ENCODE results near the gene GTF2B. TPM values are rescaled to one million over a fixed set of nuclear protein-coding genes. Genes with fewer than 3 reads are reported as not detected.
"Not testable (repeated sequence)": the region's sequence is repeated elsewhere in the genome, so short reads cannot be mapped to it uniquely, and the experiment has no call there.

Gene GTF2B
- total RNA-seq, 1 experiment from 2014 or later: 57.9 TPM

- Histone ChIP-seq H3K36me3 (no peaks in the 10 kb centered on the region), H3K4me3 (no peak overlapping the region), H3K4me1 (replicated peaks) (no peaks in the 10 kb centered on the region), H3K27me3 (replicated peaks) (0 out of 2 replicates have a peak, but pooled peaks cover 3% of the 10 kb centered on the region), H3K27ac (no peak overlapping the region), H3K9me3 (replicated peaks) (no peaks in the 10 kb centered on the region)
- DNase-seq (ENCODE audit: low read depth in 1 of 2, low spot score in 2 of 2): no peak
Observed at GRCh38 chr1:88910401-88910800, 19.0 kb upstream of the GTF2B start.

DNA sequence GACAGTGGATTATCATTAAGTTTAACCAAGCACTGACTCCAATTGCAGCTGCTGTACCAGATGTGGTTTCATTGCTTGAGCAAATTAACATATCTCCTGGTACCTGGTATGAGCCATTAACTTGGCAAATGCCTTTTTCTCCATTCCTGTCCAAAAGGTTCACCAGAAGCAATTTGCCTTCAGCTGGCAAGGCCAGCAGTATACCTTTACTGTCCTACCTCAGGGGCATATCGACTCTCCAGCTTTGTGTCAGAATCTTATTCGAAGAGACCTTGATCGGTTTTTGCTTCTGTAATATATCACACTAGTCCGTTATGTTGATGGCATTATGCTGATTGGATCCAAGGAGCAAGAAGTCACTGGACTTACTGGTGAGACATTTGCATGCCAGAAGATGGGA is 9.5 kb upstream of the GTF2B start:
- Histone ChIP-seq H3K36me3 (no peaks in the 10 kb centered on the region), H3K27ac (no peak overlapping the region), H3K4me3 (no peak overlapping the region), H3K4me1 (replicated peaks) (no peaks in the 10 kb centered on the region), H3K9me3 (replicated peaks) (no peaks in the 10 kb centered on the region), H3K27me3 (replicated peaks) (no peaks in the 10 kb centered on the region)
- DNase-seq (ENCODE audit: low read depth in 1 of 2, low spot score in 2 of 2): no peak

- Histone ChIP-seq H3K27ac (no peak overlapping the region), H3K4me3 (no peak overlapping the region), H3K9me3 (replicated peaks) (0 out of 2 replicates have a peak, but pooled peaks cover under 1% of the 10 kb centered on the region), H3K27me3 (replicated peaks) (no peaks in the 10 kb centered on the region), H3K36me3 (no peaks in the 10 kb centered on the region), H3K4me1 (replicated peaks) (no peaks in the 10 kb centered on the region; the same call in 1 of the 2 replicates)
- no peak for DNase-seq (ENCODE audit: low read depth in 1 of 2, low spot score in 2 of 2)
Observed at GRCh38 chr1:88897070-88897730, 5.8 kb upstream of the GTF2B start.

- H3K4me1 ChIP-seq (replicated peaks): peaks cover 6% of the 10 kb centered on the region
Observed at GRCh38 chr1:88892357-88892877, 1.1 kb upstream of the GTF2B start.

GRCh38 chr1:88891951-88892340 is 579 bp upstream of the GTF2B start:
- no peak for DNase-seq (ENCODE audit: low read depth in 1 of 2, low spot score in 2 of 2)
- peak overlapping the region; percentile 77 for H3K4me3 ChIP-seq
- H3K27ac ChIP-seq: no peak overlapping the region; the same call in 1 of the 2 replicates
- no peaks in the 10 kb centered on the region for H3K27me3 ChIP-seq (replicated peaks)
- H3K4me1 ChIP-seq (replicated peaks): peaks cover 6% of the 10 kb centered on the region
- peaks cover 7% of the 10 kb centered on the region for H3K36me3 ChIP-seq
- 0 out of 2 replicates have a peak, but pooled peaks cover 2% of the 10 kb centered on the region for H3K9me3 ChIP-seq (replicated peaks)

More at GRCh38 chr1:88892357-88892877, 1.1 kb upstream of the GTF2B start:
- no peak overlapping the region for H3K27ac ChIP-seq
- 0 out of 2 replicates have a peak, but pooled peaks cover 2% of the 10 kb centered on the region for H3K9me3 ChIP-seq (replicated peaks)
- DNase-seq (ENCODE audit: low read depth in 1 of 2, low spot score in 2 of 2): no peak
- H3K4me3 ChIP-seq: no peak overlapping the region
- H3K27me3 ChIP-seq (replicated peaks): no peaks in the 10 kb centered on the region
- H3K36me3 ChIP-seq: peaks cover 3% of the 10 kb centered on the region

DNA sequence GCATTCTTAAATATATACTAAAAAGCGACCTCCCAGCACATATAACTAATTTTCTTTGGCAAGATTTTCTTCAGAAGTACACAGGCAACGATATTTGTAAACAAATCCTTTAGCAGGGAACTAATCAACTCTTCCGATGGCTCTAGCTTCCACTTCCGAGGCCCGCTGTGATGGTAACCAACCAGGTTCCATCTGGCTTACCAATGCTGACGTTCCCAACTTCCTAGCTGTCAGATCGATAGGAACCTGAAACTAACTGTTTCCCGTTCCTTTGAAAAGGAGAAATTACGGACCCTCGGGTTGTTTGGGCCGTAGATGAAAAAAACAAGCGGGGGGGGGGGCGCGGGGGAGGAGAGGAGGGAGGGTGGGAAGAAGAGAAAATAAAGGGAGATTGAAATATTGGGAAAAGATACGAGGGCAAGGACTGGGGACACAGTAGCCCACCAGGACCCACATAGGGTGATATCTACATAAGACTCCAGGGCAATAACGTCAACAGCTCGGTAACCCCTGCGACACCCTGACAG is 513 bp downstream of the GTF2B start:
- Histone ChIP-seq H3K36me3 (peaks cover 15% of the 10 kb centered on the region), H3K27me3 (replicated peaks) (no peaks in the 10 kb centered on the region), H3K9me3 (replicated peaks) (0 out of 2 replicates have a peak, but pooled peaks cover 2% of the 10 kb centered on the region), H3K4me3 (peak overlapping the region; percentile 77), H3K27ac (peak overlapping the region; percentile 76), H3K4me1 (replicated peaks) (peaks cover 6% of the 10 kb centered on the region)
- DNase-seq (ENCODE audit: low read depth in 1 of 2, low spot score in 2 of 2): no peak

GRCh38 chr1:88890131-88890530 is 1.2 kb downstream of the GTF2B start:
- 0 out of 2 replicates have a peak, but pooled peaks cover 2% of the 10 kb centered on the region for H3K9me3 ChIP-seq (replicated peaks)
- peaks cover 22% of the 10 kb centered on the region for H3K36me3 ChIP-seq
- H3K27me3 ChIP-seq (replicated peaks): no peaks in the 10 kb centered on the region
- DNase-seq (ENCODE audit: low read depth in 1 of 2, low spot score in 2 of 2): no peak
- H3K27ac ChIP-seq: no peak overlapping the region
- peaks cover 6% of the 10 kb centered on the region for H3K4me1 ChIP-seq (replicated peaks)
- H3K4me3 ChIP-seq: peak overlapping the region; percentile 77

- Histone ChIP-seq H3K27ac (no peak overlapping the region), H3K4me3 (no peak overlapping the region), H3K4me1 (replicated peaks) (peaks cover 6% of the 10 kb centered on the region), H3K36me3 (peaks cover 36% of the 10 kb centered on the region), H3K9me3 (replicated peaks) (0 out of 2 replicates have a peak, but pooled peaks cover 2% of the 10 kb centered on the region), H3K27me3 (replicated peaks) (no peaks in the 10 kb centered on the region)
- DNase-seq (ENCODE audit: low read depth in 1 of 2, low spot score in 2 of 2): no peak
Observed at GRCh38 chr1:88888750-88889149, 2.6 kb downstream of the GTF2B start.

GRCh38 chr1:88885933-88886332 is 5.4 kb downstream of the GTF2B start:
- Histone ChIP-seq H3K9me3 (replicated peaks) (no peaks in the 10 kb centered on the region), H3K27ac (no peak overlapping the region), H3K4me3 (no peak overlapping the region), H3K36me3 (peaks cover 49% of the 10 kb centered on the region), H3K4me1 (replicated peaks) (peaks cover 6% of the 10 kb centered on the region), H3K27me3 (replicated peaks) (no peaks in the 10 kb centered on the region)
- DNase-seq (ENCODE audit: low read depth in 1 of 2, low spot score in 2 of 2): no peak

DNA sequence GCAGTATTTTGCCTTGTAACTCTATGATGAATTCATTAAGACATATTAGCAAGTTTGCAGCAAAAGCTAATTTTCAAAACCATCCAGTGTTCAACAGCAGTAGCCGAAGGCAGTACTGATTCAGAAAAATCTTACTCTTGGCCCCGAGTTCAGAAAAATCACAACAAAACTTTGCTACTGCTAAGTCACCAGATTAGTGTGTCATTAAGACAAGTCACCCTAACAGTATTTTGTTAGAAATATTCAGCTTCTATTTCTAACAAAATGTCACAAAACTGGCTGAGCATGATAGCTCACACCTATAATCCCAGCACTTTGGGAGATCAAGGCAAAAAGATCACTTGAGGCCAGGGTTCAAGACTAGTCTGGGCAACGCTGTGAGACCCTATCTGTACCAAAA is 8.2 kb downstream of the GTF2B start:
- Histone ChIP-seq H3K27me3 (replicated peaks) (no peaks in the 10 kb centered on the region), H3K4me3 (no peak overlapping the region), H3K36me3 (peaks cover 53% of the 10 kb centered on the region), H3K4me1 (replicated peaks) (0 out of 2 replicates have a peak, but pooled peaks cover 8% of the 10 kb centered on the region), H3K9me3 (replicated peaks) (no peaks in the 10 kb centered on the region), H3K27ac (no peak overlapping the region)
- no peak for DNase-seq (ENCODE audit: low read depth in 1 of 2, low spot score in 2 of 2)

GRCh38 chr1:88880717-88881116 is 10.7 kb downstream of the GTF2B start:
- not testable (repeated sequence) for H3K4me3 ChIP-seq; H3K27ac ChIP-seq; DNase-seq (ENCODE audit: low read depth in 1 of 2, low spot score in 2 of 2); H3K9me3 ChIP-seq (replicated peaks); H3K27me3 ChIP-seq (replicated peaks)
- H3K4me1 ChIP-seq (replicated peaks): peaks cover 11% of the 10 kb centered on the region
- peaks cover 45% of the 10 kb centered on the region for H3K36me3 ChIP-seq

GRCh38 chr1:88878731-88879130 is 12.6 kb downstream of the GTF2B start:
- H3K9me3 ChIP-seq (replicated peaks): no peaks in the 10 kb centered on the region
- H3K4me3 ChIP-seq: no peak overlapping the region
- H3K27ac ChIP-seq: no peak overlapping the region
- no peak for DNase-seq (ENCODE audit: low read depth in 1 of 2, low spot score in 2 of 2)
- peaks cover 11% of the 10 kb centered on the region for H3K4me1 ChIP-seq (replicated peaks)
- peaks cover 25% of the 10 kb centered on the region for H3K36me3 ChIP-seq
- no peaks in the 10 kb centered on the region for H3K27me3 ChIP-seq (replicated peaks)

DNA sequence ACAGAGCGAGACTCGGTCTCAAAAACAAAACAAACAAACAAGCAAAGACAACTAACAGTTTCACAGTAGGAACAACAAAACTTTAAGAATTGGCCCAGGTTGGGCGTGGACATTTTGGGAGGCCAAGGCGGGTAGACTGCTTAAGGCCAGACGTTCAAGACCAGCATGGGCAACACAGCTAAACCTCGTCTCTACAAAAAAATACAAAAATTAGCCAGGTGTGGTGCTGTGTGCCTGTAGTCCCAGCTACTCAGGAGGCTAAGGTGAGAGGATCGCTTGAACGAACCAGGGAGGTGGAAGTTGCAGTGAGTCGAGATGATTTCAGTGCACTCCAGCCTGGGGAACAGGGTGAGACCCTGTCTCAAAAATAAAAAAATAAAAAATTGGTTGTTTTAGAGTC is 13.5 kb downstream of the GTF2B start:
- Histone ChIP-seq H3K27me3 (replicated peaks) (no peaks in the 10 kb centered on the region), H3K4me1 (replicated peaks) (peaks cover 11% of the 10 kb centered on the region), H3K36me3 (peaks cover 20% of the 10 kb centered on the region), H3K4me3 (no peak overlapping the region), H3K27ac (no peak overlapping the region), H3K9me3 (replicated peaks) (no peaks in the 10 kb centered on the region)
- no peak for DNase-seq (ENCODE audit: low read depth in 1 of 2, low spot score in 2 of 2)

DNA sequence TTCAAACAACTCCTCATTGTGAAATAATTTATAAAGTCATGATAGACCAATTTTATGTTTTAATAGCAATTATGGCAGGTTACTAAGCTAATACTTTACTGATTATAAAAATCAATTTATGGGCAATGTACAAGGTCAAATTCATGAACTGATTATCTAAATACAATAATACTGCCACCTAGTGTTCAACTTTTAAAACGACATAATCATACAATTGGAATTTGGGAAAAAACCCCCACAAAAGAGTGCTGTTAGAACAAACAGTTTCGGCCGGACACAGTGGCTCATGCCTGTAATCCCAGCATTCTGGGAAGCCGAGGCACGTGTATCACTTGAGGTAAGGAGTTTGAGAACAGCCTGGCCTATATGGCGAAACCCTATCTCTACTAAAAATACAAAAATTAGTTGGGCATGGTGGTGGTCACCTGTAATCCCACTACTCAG is 14.0 kb downstream of the GTF2B start:
- peaks cover 15% of the 10 kb centered on the region for H3K36me3 ChIP-seq
- no peak overlapping the region for H3K27ac ChIP-seq
- H3K4me3 ChIP-seq: no peak overlapping the region
- H3K9me3 ChIP-seq (replicated peaks): no peaks in the 10 kb centered on the region
- DNase-seq (ENCODE audit: low read depth in 1 of 2, low spot score in 2 of 2): peak in 1 of 2 experiments; percentile 42
- peaks cover 11% of the 10 kb centered on the region for H3K4me1 ChIP-seq (replicated peaks)
- H3K27me3 ChIP-seq (replicated peaks): no peaks in the 10 kb centered on the region

All from SJSA1 (cell line).